SK-N-SH treated with all-trans-retinoic acid at 6 μM for 48 hours (cell line): ENCODE data around the gene OTOA.

ENCODE experiments used
- BACH2 ChIP-seq: fragments of 250-450 bp; sonication (Bioruptor Pico); IDR thresholded peaks from 2 replicates; pipeline ENCODE4 v1.9.0; 2021; ENCODE audit warnings: mild to moderate bottlenecking, borderline replicate concordance
- OSR1 ChIP-seq: fragments of 250-450 bp; sonication (Bioruptor Pico); IDR thresholded peaks from 2 replicates; pipeline ENCODE4 v1.8.0; 2022; ENCODE audit warnings: moderate library complexity, mild to moderate bottlenecking, inconsistent platforms
- RARB ChIP-seq: fragments of 250-450 bp; sonication (Bioruptor Pico); IDR thresholded peaks from 2 replicates; pipeline ENCODE4 v1.8.0; 2021; ENCODE audit warnings: mild to moderate bottlenecking, moderate library complexity
- ZC3H10 ChIP-seq: fragments of 250-450 bp; sonication (Bioruptor Pico); IDR thresholded peaks from 2 replicates; pipeline ENCODE4 v1.5.1; 2021; ENCODE audit warnings: mild to moderate bottlenecking, moderate library complexity
- ZNF70 ChIP-seq: fragments of 450-650 bp; formaldehyde crosslinking; IDR thresholded peaks from 2 replicates; pipeline ENCODE4 v1.5.0; 2020; ENCODE audit warnings: mild to moderate bottlenecking, moderate library complexity
- TF ChIP-seq, protein P1 (sequence below): fragments of 250-450 bp; sonication (Bioruptor Pico); IDR thresholded peaks from 2 replicates; pipeline ENCODE4 v1.5.1; 2020; ENCODE audit warnings: low read depth, mild to moderate bottlenecking, moderate library complexity

GRCh38 chr16:21698169-21699032, 34.6 kb downstream of the OTOA start:
- TF ChIP-seq RARB (no peak), ZNF70 (no peak), OSR1 (CRISPR knock-in tag) (no peak), ZC3H10 (CRISPR knock-in tag) (no peak), BACH2 (no peak)
- TF ChIP-seq, protein P1, sequence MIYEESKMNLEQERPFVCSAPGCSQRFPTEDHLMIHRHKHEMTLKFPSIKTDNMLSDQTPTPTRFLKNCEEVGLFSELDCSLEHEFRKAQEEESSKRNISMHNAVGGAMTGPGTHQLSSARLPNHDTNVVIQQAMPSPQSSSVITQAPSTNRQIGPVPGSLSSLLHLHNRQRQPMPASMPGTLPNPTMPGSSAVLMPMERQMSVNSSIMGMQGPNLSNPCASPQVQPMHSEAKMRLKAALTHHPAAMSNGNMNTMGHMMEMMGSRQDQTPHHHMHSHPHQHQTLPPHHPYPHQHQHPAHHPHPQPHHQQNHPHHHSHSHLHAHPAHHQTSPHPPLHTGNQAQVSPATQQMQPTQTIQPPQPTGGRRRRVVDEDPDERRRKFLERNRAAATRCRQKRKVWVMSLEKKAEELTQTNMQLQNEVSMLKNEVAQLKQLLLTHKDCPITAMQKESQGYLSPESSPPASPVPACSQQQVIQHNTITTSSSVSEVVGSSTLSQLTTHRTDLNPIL: no peak
